H9 (cell line): ENCODE results near the gene SLIT1. TPM values are rescaled to one million over a fixed set of nuclear protein-coding genes. Genes with fewer than 3 reads are reported as not detected.

Experiments used
- DNase-seq: peaks from one replicate; pipeline ENCODE4 v3.0.0-alpha.2; 2017
- H2AFZ ChIP-seq: one replicate; pipeline ENCODE4 v1.6.1; 2013; ENCODE audit warnings: mild to moderate bottlenecking, low read length, control low read depth, moderate library complexity
- H2AK5ac ChIP-seq: 2 replicates; pipeline ENCODE4 v1.6.1; 2013; ENCODE audit warnings: low read length, control low read depth, mixed read lengths; ENCODE audit not compliant: insufficient read length
- H2BK120ac ChIP-seq: one replicate; pipeline ENCODE4 v1.6.1; 2013; ENCODE audit warnings: low read depth, mild to moderate bottlenecking, low read length, control low read depth, inconsistent platforms; ENCODE audit not compliant: poor library complexity, severe bottlenecking
- H2BK12ac ChIP-seq: 2 replicates; pipeline ENCODE4 v1.6.1; 2013; ENCODE audit warnings: low read length, control low read depth, mixed read lengths, low read depth; ENCODE audit not compliant: insufficient read length
- H2BK15ac ChIP-seq: 2 replicates; pipeline ENCODE4 v1.6.1; 2013; ENCODE audit warnings: low read depth, low read length, control low read depth
- H2BK20ac ChIP-seq: one replicate; pipeline ENCODE4 v1.6.1; 2013; ENCODE audit warnings: low read depth, mild to moderate bottlenecking, low read length, control low read depth, inconsistent platforms; ENCODE audit not compliant: poor library complexity, severe bottlenecking
- H2BK5ac ChIP-seq: 2 replicates; pipeline ENCODE4 v1.6.1; 2013; ENCODE audit warnings: low read length, control low read depth, mixed read lengths; ENCODE audit not compliant: insufficient read length
- H3K14ac ChIP-seq: 2 replicates; pipeline ENCODE4 v1.6.1; 2013; ENCODE audit warnings: low read length, control low read depth; ENCODE audit not compliant: insufficient read depth
- H3K18ac ChIP-seq: 2 replicates; pipeline ENCODE4 v1.6.1; 2013; ENCODE audit warnings: low read depth, mild to moderate bottlenecking, mixed read lengths, low read length, control low read depth; ENCODE audit not compliant: insufficient read length
- H3K23ac ChIP-seq: 2 replicates; pipeline ENCODE4 v1.6.1; 2013; ENCODE audit warnings: low read length, control low read depth, mixed read lengths, low read depth; ENCODE audit not compliant: insufficient read length
- H3K23me2 ChIP-seq: 2 replicates; pipeline ENCODE4 v1.6.1; 2013; ENCODE audit warnings: low read depth, mild to moderate bottlenecking, mixed read lengths, low read length, control low read depth; ENCODE audit not compliant: insufficient read length, poor library complexity, severe bottlenecking
- H3K27ac ChIP-seq: 2 replicates; pipeline ENCODE4 v1.5.1; 2013; ENCODE audit warnings: low read length, control low read depth, mixed read lengths, low read depth; ENCODE audit not compliant: insufficient read length
- H3K27me3 ChIP-seq: 2 replicates; pipeline ENCODE4 v1.6.1; 2013; ENCODE audit warnings: low read length, control low read depth, inconsistent platforms; ENCODE audit not compliant: insufficient read depth
- H3K4ac ChIP-seq: 2 replicates; pipeline ENCODE4 v1.6.1; 2013; ENCODE audit warnings: low read depth, mild to moderate bottlenecking, control low read depth, inconsistent platforms, low read length, moderate library complexity
- H3K4me1 ChIP-seq: 2 replicates; pipeline ENCODE4 v1.6.1; 2013; ENCODE audit warnings: low read length, control low read depth, inconsistent platforms; ENCODE audit not compliant: insufficient read depth
- H3K4me2 ChIP-seq: 2 replicates; pipeline ENCODE4 v1.6.1; 2013; ENCODE audit warnings: low read length, control low read depth, mixed read lengths; ENCODE audit not compliant: insufficient read length, insufficient read depth
- H3K56ac ChIP-seq: 2 replicates; pipeline ENCODE4 v1.6.1; 2013; ENCODE audit warnings: low read depth, mild to moderate bottlenecking, mixed read lengths, low read length, control low read depth; ENCODE audit not compliant: insufficient read length
- H3K79me1 ChIP-seq: 2 replicates; pipeline ENCODE4 v1.6.1; 2013; ENCODE audit warnings: low read depth, mild to moderate bottlenecking, moderate library complexity, low read length, control low read depth, inconsistent platforms; ENCODE audit not compliant: insufficient read depth, poor library complexity, severe bottlenecking
- H3K79me2 ChIP-seq: 2 replicates; pipeline ENCODE4 v1.6.1; 2013; ENCODE audit warnings: low read length, control low read depth, inconsistent platforms; ENCODE audit not compliant: insufficient read depth
- H3K9ac ChIP-seq: 2 replicates; pipeline ENCODE4 v1.6.1; 2013; ENCODE audit warnings: low read length, control low read depth, mixed read lengths; ENCODE audit not compliant: insufficient read length; ENCODE audit errors: extremely low read depth
- H3K9me3 ChIP-seq: one replicate; pipeline ENCODE4 v1.6.1; 2013; ENCODE audit warnings: low read depth, low read length, inconsistent platforms; ENCODE audit not compliant: control insufficient read depth
- H3T11ph ChIP-seq: one replicate; pipeline ENCODE4 v1.6.1; 2013; ENCODE audit warnings: mild to moderate bottlenecking, low read length, control low read depth, inconsistent platforms
- H4K20me1 ChIP-seq: one replicate; pipeline ENCODE4 v1.6.1; 2013; ENCODE audit not compliant: control insufficient read depth, insufficient read length, insufficient read depth
- H4K5ac ChIP-seq: 2 replicates; pipeline ENCODE4 v1.6.1; 2013; ENCODE audit warnings: low read depth, mild to moderate bottlenecking, mixed read lengths, low read length, control low read depth; ENCODE audit not compliant: insufficient read length
- H4K8ac ChIP-seq: replicated peaks from 2 replicates; pipeline ENCODE4 v1.6.1; 2013; ENCODE audit warnings: low read length, control low read depth, mixed read lengths, low read depth; ENCODE audit not compliant: insufficient read length
- H4K91ac ChIP-seq: 2 replicates; pipeline ENCODE4 v1.6.1; 2013; ENCODE audit warnings: low read depth, mild to moderate bottlenecking, moderate library complexity, mixed read lengths, low read length, control low read depth; ENCODE audit not compliant: insufficient read length
- H3K27ac Mint-ChIP-seq, 3 experiments: 2 replicates in 2 of 3; 3 replicates in 1 of 3; pipeline ENCODE4 v1.8.0; 2020 to 2021; ENCODE audit warnings: mixed read lengths in 3 of 3, mild to moderate bottlenecking in 1 of 3, moderate library complexity in 1 of 3
- H3K27me3 Mint-ChIP-seq: 2 replicates; pipeline ENCODE4 v1.8.0; 2021; ENCODE audit warnings: low read depth, mild to moderate bottlenecking, moderate library complexity, mixed read lengths
- H3K36me3 Mint-ChIP-seq, 3 experiments: 2 replicates in 2 of 3; 3 replicates in 1 of 3; pipeline ENCODE4 v1.8.0; 2020 to 2021; ENCODE audit warnings: low read depth in 3 of 3, mixed read lengths in 3 of 3; ENCODE audit not compliant: insufficient read depth in 1 of 3
- H3K4me1 Mint-ChIP-seq, 2 experiments: 2 replicates each; pipeline ENCODE4 v1.8.0; 2020; ENCODE audit warnings: mixed read lengths in 2 of 2
- H3K4me3 Mint-ChIP-seq, 2 experiments: 2 replicates in 1 of 2; 3 replicates in 1 of 2; pipeline ENCODE4 v1.8.0; 2020 to 2021; ENCODE audit warnings: mild to moderate bottlenecking in 2 of 2, mixed read lengths in 2 of 2, moderate library complexity in 1 of 2
- H3K9me3 Mint-ChIP-seq, 2 experiments: 2 replicates in 1 of 2; 3 replicates in 1 of 2; pipeline ENCODE4 v1.8.0; 2020; ENCODE audit warnings: mild to moderate bottlenecking in 2 of 2, mixed read lengths in 2 of 2, moderate library complexity in 1 of 2
- WGBS: extraction: QIAGEN DNeasy Blood & Tissue Kit; methylation state at CpG from one replicate; pipeline ENCODE4 v1.1.7; 2013; ENCODE audit warnings: missing lambda C conversion rate, low lambda C conversion rate, mixed read lengths; ENCODE audit not compliant: insufficient read length; ENCODE audit errors: extremely low coverage; 5-methylcytosine and 5-hydroxymethylcytosine counted together
- total RNA-seq: library from RNA; stranded (reverse); gene quantifications from 2 replicates; pipeline ENCODE4 v1.2.1, GENCODE V29; 2021
- TF ChIP-seq, protein P1 (sequence below): fragments of 200-600 bp; sonication (generic); conservative IDR thresholded peaks from 3 replicates; pipeline ENCODE4 v1.8.0; 2021; ENCODE audit warnings: antibody characterized with exemption, mild to moderate bottlenecking

SLIT1 gene
- total RNA-seq, 1 experiment from 2014 or later = 0.57 TPM

DNA sequence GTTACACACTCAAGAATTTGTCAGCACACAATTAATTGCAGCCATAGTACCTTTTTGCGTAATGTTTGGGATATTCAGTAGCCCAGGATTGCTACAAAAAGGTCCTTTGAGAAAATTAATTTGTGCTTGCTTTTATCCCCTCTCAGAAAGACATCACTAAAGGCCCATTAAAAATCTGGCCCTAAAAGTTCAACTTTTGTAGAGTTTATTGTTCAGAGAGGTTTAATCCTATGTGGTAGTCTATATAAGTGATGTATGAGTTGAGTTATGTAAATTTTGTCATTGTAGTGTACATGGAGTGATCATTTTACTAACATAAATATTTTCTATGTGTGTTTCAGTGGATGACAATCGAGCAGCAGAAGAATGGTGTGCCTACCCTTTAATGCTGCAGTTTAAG is 227.7 kb downstream of the SLIT1 start:
- Histone ChIP-seq H2BK20ac (no peak overlapping the region), H4K20me1 (no peaks in the 10 kb centered on the region), H2BK120ac (no peak overlapping the region), H2BK5ac (no peak overlapping the region), H3K23ac (no peak overlapping the region), H3T11ph (no peak overlapping the region), H4K5ac (no peak overlapping the region), H3K23me2 (no peaks in the 10 kb centered on the region), H3K4me2 (no peak overlapping the region), H3K79me2 (no peaks in the 10 kb centered on the region), H2AK5ac (no peak overlapping the region), H3K4me1 (no peaks in the 10 kb centered on the region), H3K18ac (no peak overlapping the region), H3K27ac (no peak overlapping the region), H4K8ac (no peak overlapping the region), H2BK12ac (no peak overlapping the region), H3K4ac (no peak overlapping the region), H2AFZ (no peak overlapping the region), H3K27me3 (no peaks in the 10 kb centered on the region), H3K14ac (no peak overlapping the region), H2BK15ac (no peak overlapping the region), H3K79me1 (no peaks in the 10 kb centered on the region), H3K56ac (no peak overlapping the region), H4K91ac (no peak overlapping the region), H3K9ac (no peak overlapping the region), H3K9me3 (no peaks in the 10 kb centered on the region)
- DNase-seq = no peak
- TF ChIP-seq, protein P1, sequence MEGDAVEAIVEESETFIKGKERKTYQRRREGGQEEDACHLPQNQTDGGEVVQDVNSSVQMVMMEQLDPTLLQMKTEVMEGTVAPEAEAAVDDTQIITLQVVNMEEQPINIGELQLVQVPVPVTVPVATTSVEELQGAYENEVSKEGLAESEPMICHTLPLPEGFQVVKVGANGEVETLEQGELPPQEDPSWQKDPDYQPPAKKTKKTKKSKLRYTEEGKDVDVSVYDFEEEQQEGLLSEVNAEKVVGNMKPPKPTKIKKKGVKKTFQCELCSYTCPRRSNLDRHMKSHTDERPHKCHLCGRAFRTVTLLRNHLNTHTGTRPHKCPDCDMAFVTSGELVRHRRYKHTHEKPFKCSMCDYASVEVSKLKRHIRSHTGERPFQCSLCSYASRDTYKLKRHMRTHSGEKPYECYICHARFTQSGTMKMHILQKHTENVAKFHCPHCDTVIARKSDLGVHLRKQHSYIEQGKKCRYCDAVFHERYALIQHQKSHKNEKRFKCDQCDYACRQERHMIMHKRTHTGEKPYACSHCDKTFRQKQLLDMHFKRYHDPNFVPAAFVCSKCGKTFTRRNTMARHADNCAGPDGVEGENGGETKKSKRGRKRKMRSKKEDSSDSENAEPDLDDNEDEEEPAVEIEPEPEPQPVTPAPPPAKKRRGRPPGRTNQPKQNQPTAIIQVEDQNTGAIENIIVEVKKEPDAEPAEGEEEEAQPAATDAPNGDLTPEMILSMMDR = no peak
- no peaks in the 10 kb centered on the region for H3K27me3 Mint-ChIP-seq
- H3K4me3 Mint-ChIP-seq = no peak overlapping the region
- H3K9me3 Mint-ChIP-seq = no peaks in the 10 kb centered on the region
- no peaks in the 10 kb centered on the region for H3K4me1 Mint-ChIP-seq
- peaks cover 5 to 29% (median 20%) of the 10 kb centered on the region in 3 experiments; a peak in 6 of 7 replicates for H3K36me3 Mint-ChIP-seq
- no peak overlapping the region for H3K27ac Mint-ChIP-seq
- WGBS = no CpG with 5 or more reads among the region's 2 CpGs
